Osteoblast (primary cell): ENCODE data around the gene KRTAP10-4. TPM values are rescaled to one million over a fixed set of nuclear protein-coding genes. Genes with fewer than 3 reads are reported as not detected.
"Not testable (repeated sequence)": the region's sequence is repeated elsewhere in the genome, so short reads cannot be mapped to it uniquely, and the experiment has no call there.

Experiments used
- DNase-seq: peaks from one replicate; pipeline ENCODE4 v3.0.0; 2011; ENCODE audit warnings: low spot score, mixed read lengths; ENCODE audit not compliant: insufficient read length; ENCODE audit errors: missing footprints
- H2AFZ ChIP-seq: 2 replicates; pipeline ENCODE4 v1.6.0; 2011; ENCODE audit warnings: mild to moderate bottlenecking, low read length
- H3K27ac ChIP-seq: 2 replicates; pipeline ENCODE4 v1.5.1; 2011; ENCODE audit warnings: mild to moderate bottlenecking, low read depth, low read length, moderate library complexity
- H3K27me3 ChIP-seq: 2 replicates; pipeline ENCODE4 v1.6.0; 2012; ENCODE audit warnings: mild to moderate bottlenecking, control low read depth, inconsistent platforms, low read length, moderate library complexity; ENCODE audit not compliant: insufficient read depth
- H3K36me3 ChIP-seq: 2 replicates; pipeline ENCODE4 v1.5.1; 2011; ENCODE audit warnings: mild to moderate bottlenecking, low read length, control low read depth, moderate library complexity; ENCODE audit not compliant: insufficient read depth
- H3K4me1 ChIP-seq: 2 replicates; pipeline ENCODE4 v1.5.1; 2011; ENCODE audit warnings: mild to moderate bottlenecking, low read length, control low read depth, moderate library complexity; ENCODE audit not compliant: insufficient read depth
- H3K4me2 ChIP-seq: 2 replicates; pipeline ENCODE4 v1.6.0; 2011; ENCODE audit warnings: mild to moderate bottlenecking, low read length; ENCODE audit not compliant: insufficient read depth
- H3K4me3 ChIP-seq: fragments of 200-600 bp; sonication (generic); 3 replicates; pipeline ENCODE4 v1.5.1; 2012; ENCODE audit warnings: mild to moderate bottlenecking, low read length, inconsistent platforms; ENCODE audit not compliant: insufficient read depth
- H3K79me2 ChIP-seq: 2 replicates; pipeline ENCODE4 v1.6.0; 2012; ENCODE audit warnings: mild to moderate bottlenecking, low read length, control low read depth, inconsistent platforms; ENCODE audit not compliant: insufficient read depth
- H3K9me3 ChIP-seq: 2 replicates; pipeline ENCODE4 v1.5.1; 2011; ENCODE audit warnings: low read depth, low read length, control low read depth
- H4K20me1 ChIP-seq: 2 replicates; pipeline ENCODE4 v1.6.0; 2012; ENCODE audit warnings: mild to moderate bottlenecking, low read length, control low read depth; ENCODE audit not compliant: insufficient read depth
- total RNA-seq: library from RNA; depleted of rRNA; stranded (reverse); fragments of >200 nt; gene quantifications from 2 replicates; pipeline ENCODE4 v1.2.3, GENCODE V29; 2012
- TF ChIP-seq, protein P1 (sequence below): IDR thresholded peaks from 2 replicates; pipeline ENCODE4 v1.5.1; 2011; ENCODE audit warnings: mild to moderate bottlenecking, low read depth, low read length, moderate library complexity; ENCODE audit errors: extremely low read depth

Gene KRTAP10-4
- total RNA-seq, 1 donor: not detected

- Histone ChIP-seq H2AFZ (no peak overlapping the region), H3K36me3 (no peaks in the 10 kb centered on the region), H3K9me3 (no peaks in the 10 kb centered on the region), H3K27me3 (no peaks in the 10 kb centered on the region), H3K4me2 (no peak overlapping the region), H3K79me2 (no peaks in the 10 kb centered on the region), H3K4me1 (no peaks in the 10 kb centered on the region), H4K20me1 (no peaks in the 10 kb centered on the region), H3K27ac (no peak overlapping the region), H3K4me3 (no peak overlapping the region)
- TF ChIP-seq, protein P1, sequence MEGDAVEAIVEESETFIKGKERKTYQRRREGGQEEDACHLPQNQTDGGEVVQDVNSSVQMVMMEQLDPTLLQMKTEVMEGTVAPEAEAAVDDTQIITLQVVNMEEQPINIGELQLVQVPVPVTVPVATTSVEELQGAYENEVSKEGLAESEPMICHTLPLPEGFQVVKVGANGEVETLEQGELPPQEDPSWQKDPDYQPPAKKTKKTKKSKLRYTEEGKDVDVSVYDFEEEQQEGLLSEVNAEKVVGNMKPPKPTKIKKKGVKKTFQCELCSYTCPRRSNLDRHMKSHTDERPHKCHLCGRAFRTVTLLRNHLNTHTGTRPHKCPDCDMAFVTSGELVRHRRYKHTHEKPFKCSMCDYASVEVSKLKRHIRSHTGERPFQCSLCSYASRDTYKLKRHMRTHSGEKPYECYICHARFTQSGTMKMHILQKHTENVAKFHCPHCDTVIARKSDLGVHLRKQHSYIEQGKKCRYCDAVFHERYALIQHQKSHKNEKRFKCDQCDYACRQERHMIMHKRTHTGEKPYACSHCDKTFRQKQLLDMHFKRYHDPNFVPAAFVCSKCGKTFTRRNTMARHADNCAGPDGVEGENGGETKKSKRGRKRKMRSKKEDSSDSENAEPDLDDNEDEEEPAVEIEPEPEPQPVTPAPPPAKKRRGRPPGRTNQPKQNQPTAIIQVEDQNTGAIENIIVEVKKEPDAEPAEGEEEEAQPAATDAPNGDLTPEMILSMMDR: no peak
- DNase-seq: no peak
These were observed 30.4 kb downstream of the KRTAP10-4 start for GRCh38 chr21:44603911-44604310.

- no peak overlapping the region for H3K4me2 ChIP-seq
- TF ChIP-seq, protein P1: no peak
- H3K79me2 ChIP-seq: no peaks in the 10 kb centered on the region
- no peak overlapping the region for H2AFZ ChIP-seq
- no peaks in the 10 kb centered on the region for H3K36me3 ChIP-seq
- H4K20me1 ChIP-seq: no peaks in the 10 kb centered on the region
- H3K4me3 ChIP-seq: no peak overlapping the region
- H3K27me3 ChIP-seq: no peaks in the 10 kb centered on the region
- H3K27ac ChIP-seq: no peak overlapping the region
- no peaks in the 10 kb centered on the region for H3K9me3 ChIP-seq
- DNase-seq: no peak
- H3K4me1 ChIP-seq: no peaks in the 10 kb centered on the region
These were observed 33.0 kb downstream of the KRTAP10-4 start for GRCh38 chr21:44606495-44606894.

DNA sequence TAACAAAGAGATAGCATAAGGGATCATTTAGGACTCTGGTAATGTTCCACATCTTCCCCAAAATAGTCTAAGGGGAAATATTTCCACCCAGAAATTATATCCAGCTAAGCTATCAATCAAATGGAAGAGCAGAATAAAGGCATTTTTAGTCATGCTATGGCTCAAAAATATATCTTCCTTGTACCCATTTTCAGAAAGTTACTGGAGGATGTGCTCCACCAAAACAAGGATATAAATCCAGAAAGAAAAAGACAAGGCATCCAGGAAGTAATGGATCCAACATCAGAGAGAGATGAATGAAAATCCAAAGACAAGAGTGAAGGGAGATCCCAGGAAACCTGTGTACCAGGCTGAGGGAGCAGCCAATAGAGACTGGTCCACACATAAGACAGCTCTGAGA, 35.7 kb downstream of the KRTAP10-4 start:
- Histone ChIP-seq H3K4me3 (no peak overlapping the region), H3K36me3 (no peaks in the 10 kb centered on the region), H2AFZ (no peak overlapping the region), H3K79me2 (no peaks in the 10 kb centered on the region), H3K4me1 (no peaks in the 10 kb centered on the region), H3K27me3 (no peaks in the 10 kb centered on the region), H4K20me1 (no peaks in the 10 kb centered on the region), H3K4me2 (no peak overlapping the region), H3K27ac (no peak overlapping the region), H3K9me3 (peaks cover 3% of the 10 kb centered on the region)
- no peak for DNase-seq
- TF ChIP-seq, protein P1: no peak

DNA sequence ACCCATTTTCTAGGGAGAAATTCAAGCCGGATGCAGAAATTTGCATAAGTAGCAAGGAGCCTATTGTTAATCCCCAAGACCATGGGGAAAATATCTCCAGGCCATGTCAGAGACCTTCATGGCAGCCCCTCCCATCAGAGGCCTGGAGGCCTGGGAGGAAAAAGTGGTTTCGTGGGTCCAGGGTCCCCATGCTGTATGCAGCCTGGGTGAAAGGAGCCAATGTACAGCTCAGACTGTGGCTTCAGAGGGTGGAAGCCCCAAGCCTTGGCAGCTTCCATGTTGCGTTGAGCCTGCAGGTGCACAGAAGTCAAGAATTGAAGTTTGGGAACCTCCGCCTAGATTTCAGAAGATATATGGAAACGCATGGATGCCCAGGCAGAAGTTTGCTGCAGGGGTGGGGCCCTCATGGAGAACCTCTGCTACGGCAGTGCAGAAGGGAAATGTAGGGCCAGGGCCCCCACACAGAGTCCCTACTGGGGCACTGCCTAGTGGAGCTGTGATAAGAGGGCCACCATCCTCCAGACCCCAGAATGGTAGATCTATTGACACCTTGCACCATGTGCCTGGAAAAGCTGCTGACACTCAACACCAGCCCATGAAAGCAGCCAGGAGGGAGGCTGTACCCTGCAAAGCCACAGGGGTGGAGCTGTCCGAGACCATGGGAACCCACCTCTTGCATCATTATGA, 36.8 kb downstream of the KRTAP10-4 start:
- not testable (repeated sequence) for H4K20me1 ChIP-seq

More for the DNA sequence above, 36.8 kb downstream of the KRTAP10-4 start:
- not testable (repeated sequence) for H3K4me3 ChIP-seq, H3K79me2 ChIP-seq, DNase-seq, H3K27ac ChIP-seq, H3K9me3 ChIP-seq, H3K4me2 ChIP-seq, H2AFZ ChIP-seq, H3K27me3 ChIP-seq, H3K4me1 ChIP-seq, H3K36me3 ChIP-seq
